Upper lobe of left lung (tissue), 6 donors: ENCODE data around the gene EFNA2. TPM values are rescaled to one million over a fixed set of nuclear protein-coding genes. Genes with fewer than 3 reads are reported as not detected.
A peak's percentile ranks its signal among the peaks of the same experiment; 100 is the strongest.

Source experiments
- ATAC-seq, 2 donors: fragments of 200-7000 bp; cut with Tn5 transposase; one replicate each; pipeline ENCODE4 v1.9.1; 2022; ENCODE audit warnings: mild to moderate bottlenecking in 2 of 2, moderate library complexity in 2 of 2; ENCODE audit not compliant: low FRiP score in 2 of 2
- DNase-seq, 2 donors: peaks; one replicate each; pipeline ENCODE4 v3.0.0-alpha.2; 2019 to 2020
- H3K27ac ChIP-seq, 4 donors: fragments of 200-600 bp; sonication (generic); one replicate each; pipeline ENCODE4 v1.5.1; 2016 to 2019
- H3K27me3 ChIP-seq, 4 donors: fragments of 200-600 bp; sonication (generic); one replicate each; pipeline ENCODE4 v1.5.1; 2017 to 2019
- H3K36me3 ChIP-seq, 4 donors: fragments of 200-600 bp; sonication (generic); one replicate each; pipeline ENCODE4 v1.5.1; 2016 to 2019
- H3K4me1 ChIP-seq, 4 donors: fragments of 200-600 bp; sonication (generic); one replicate each; pipeline ENCODE4 v1.5.1; 2018 to 2019
- H3K4me3 ChIP-seq, 4 donors: fragments of 200-600 bp; sonication (generic); one replicate each; pipeline ENCODE4 v1.5.1; 2017 to 2019; ENCODE audit warnings: mild to moderate bottlenecking in 2 of 4, moderate library complexity in 1 of 4
- H3K9me3 ChIP-seq, 4 donors: fragments of 200-600 bp; sonication (generic); one replicate each; pipeline ENCODE4 v1.5.1; 2018 to 2019
- CTCF ChIP-seq, 6 experiments: fragments of 450-650 bp in 4 of 6; fragments of 200-600 bp in 2 of 6; sonication (generic) in 2 of 6; IDR thresholded peaks; one replicate each; pipeline ENCODE4 v1.5.1; 2016 to 2019; ENCODE audit warnings: antibody characterized with exemption in 6 of 6
- EP300 ChIP-seq, 4 donors: sonication (generic); formaldehyde crosslinking; IDR thresholded peaks; one replicate each; pipeline ENCODE4 v1.5.1; 2017; ENCODE audit warnings: antibody characterized with exemption in 4 of 4, control low read depth in 2 of 4
- POLR2A ChIP-seq, 4 donors: fragments of 450-650 bp; IDR thresholded peaks; one replicate each; pipeline ENCODE4 v1.5.1; 2016 to 2017; ENCODE audit warnings: antibody characterized with exemption in 4 of 4, mild to moderate bottlenecking in 2 of 4
- POLR2AphosphoS5 ChIP-seq, 2 donors: sonication (generic); formaldehyde crosslinking; IDR thresholded peaks; one replicate each; pipeline ENCODE4 v1.5.1; 2017; ENCODE audit warnings: antibody characterized with exemption in 2 of 2
- WGBS, 2 donors: methylation state at CpG; one replicate each; pipeline ENCODE4 v1.1.5; 2017 to 2018; 5-methylcytosine and 5-hydroxymethylcytosine counted together
- total RNA-seq, 6 donors: library from RNA; depleted of rRNA in 4 of 6; stranded (reverse); fragments of >200 nt in 4 of 6; gene quantifications; one replicate each; pipeline versions ENCODE4 v1.1.0 to v1.2.1, GENCODE V29; 2016 to 2021
- donor health status: DM: no; HTN: no; CAD: no; lungs with moderate emphysema.
- donor health status: DM: no; HTN: yes; CAD: no; lungs with severe emphysema.

The EFNA2 gene
- total RNA-seq, 6 donors from 2014 or later, result not detected

DNA sequence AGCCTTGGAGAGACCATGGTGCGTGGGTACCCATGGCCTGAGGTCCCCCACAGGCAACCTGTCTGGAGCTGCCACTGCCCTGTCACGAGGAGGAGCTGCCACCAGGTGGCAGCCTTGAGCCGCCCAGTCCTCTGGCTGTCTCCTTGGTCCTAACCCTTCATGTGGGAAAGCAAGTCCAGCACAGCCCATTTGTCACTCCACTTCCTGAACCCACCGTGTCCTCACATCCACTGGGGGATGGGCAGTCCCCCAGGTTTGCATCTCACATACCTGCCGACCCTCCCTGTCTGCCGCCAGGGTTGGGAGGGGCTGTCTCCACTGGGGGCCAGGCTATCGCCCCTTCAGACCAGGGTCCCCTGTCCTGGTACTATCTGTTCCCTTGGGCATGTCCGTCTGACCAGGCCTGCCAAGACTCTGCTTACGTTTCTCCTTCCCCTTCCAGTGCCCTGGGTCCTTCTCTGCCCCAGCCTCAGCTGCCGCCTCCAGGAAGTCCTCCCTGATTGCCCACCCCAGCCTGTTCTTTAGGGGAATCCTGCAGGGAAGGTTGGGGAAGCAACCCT, 5.8 kb upstream of the EFNA2 start:
- Histone ChIP-seq H3K9me3 (no peaks in the 10 kb centered on the region), H3K4me3 (no peak overlapping the region), H3K4me1 (peaks cover 13 to 21% (median 14%) of the 10 kb centered on the region in 4 donors), H3K27ac (no peak overlapping the region), H3K36me3 (peaks cover 5 to 20% (median 13%) of the 10 kb centered on the region in 4 donors), H3K27me3 (peaks cover 0 to 18% (median 4%) of the 10 kb centered on the region in 4 donors)
- 38 to 48% methylated on average over 7 to 9 of the region's 10 CpGs for WGBS, 2 donors
- DNase-seq (peak; percentile 83 to 94), ATAC-seq (peak; percentile 61)
- TF ChIP-seq CTCF (IDR thresholded peaks at IDR 0.05), result peak; percentile 89 to 94 (median 90)
- no peak for TF ChIP-seq EP300 (IDR thresholded peaks at IDR 0.05)
- peak in 1 of 4 donors; percentile 12 for TF ChIP-seq POLR2A (IDR thresholded peaks at IDR 0.05)
- TF ChIP-seq POLR2AphosphoS5 (IDR thresholded peaks at IDR 0.05), result no peak

DNA sequence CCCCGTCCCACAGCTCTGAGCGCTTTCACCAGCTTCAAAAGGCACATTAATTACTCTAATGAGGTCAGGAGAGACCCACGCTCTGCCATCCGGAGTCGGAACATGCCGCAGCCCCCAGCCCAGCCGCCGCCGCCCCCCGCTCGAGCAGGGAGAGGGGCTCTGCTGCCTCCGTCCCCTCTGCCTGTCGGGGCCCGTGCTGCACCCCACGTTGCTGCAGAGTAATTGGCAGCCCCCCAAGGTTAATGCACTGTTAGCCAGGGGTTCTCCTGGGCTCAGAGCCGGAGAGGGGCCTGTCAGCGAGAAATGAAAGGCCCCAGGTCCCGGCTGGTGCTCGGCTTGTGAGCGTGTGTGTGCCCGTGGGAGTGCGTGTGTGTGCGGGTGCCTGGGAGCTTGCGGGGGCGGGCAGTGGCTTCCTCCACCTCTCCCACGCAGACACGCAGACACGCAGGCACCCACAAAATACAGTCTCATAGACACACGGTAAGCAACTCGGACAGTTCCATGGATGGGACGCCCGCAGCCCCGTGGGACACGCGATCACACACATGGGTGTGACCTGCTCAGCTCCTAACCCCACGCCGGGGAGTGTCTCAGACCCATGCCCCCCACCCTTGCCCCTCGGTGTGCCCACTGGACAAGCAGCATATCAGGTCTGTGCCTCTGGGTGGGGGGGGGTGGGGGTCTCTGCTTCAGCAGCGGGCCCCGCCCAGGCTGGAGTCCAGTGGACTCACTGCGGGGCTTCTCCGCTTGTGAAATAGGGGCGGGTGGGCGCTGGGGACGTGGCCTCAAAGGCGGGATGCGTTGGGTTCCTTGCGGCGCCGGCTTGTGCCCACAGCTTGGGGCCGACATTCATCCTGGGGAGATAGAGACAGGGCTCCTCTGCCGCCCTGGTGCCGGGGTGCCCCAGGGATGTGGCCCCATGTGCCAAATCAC, 4.8 kb upstream of the EFNA2 start:
- Histone ChIP-seq H3K9me3 (no peaks in the 10 kb centered on the region), H3K4me1 (peaks cover 10 to 19% (median 11%) of the 10 kb centered on the region in 4 donors), H3K27ac (no peak overlapping the region), H3K27me3 (peaks cover 0 to 26% (median 12%) of the 10 kb centered on the region in 4 donors), H3K4me3 (no peak overlapping the region), H3K36me3 (peaks cover 5 to 17% (median 9%) of the 10 kb centered on the region in 4 donors)
- peak in 1 of 2 donors; percentile 87 for DNase-seq
- WGBS, 2 donors, result 93 to 98% methylated on average over 10 to 45 of the region's 53 CpGs
- no peak for ATAC-seq
- TF ChIP-seq EP300 (IDR thresholded peaks at IDR 0.05) (no peak), POLR2A (IDR thresholded peaks at IDR 0.05) (no peak), CTCF (IDR thresholded peaks at IDR 0.05) (no peak), POLR2AphosphoS5 (IDR thresholded peaks at IDR 0.05) (no peak)

DNA sequence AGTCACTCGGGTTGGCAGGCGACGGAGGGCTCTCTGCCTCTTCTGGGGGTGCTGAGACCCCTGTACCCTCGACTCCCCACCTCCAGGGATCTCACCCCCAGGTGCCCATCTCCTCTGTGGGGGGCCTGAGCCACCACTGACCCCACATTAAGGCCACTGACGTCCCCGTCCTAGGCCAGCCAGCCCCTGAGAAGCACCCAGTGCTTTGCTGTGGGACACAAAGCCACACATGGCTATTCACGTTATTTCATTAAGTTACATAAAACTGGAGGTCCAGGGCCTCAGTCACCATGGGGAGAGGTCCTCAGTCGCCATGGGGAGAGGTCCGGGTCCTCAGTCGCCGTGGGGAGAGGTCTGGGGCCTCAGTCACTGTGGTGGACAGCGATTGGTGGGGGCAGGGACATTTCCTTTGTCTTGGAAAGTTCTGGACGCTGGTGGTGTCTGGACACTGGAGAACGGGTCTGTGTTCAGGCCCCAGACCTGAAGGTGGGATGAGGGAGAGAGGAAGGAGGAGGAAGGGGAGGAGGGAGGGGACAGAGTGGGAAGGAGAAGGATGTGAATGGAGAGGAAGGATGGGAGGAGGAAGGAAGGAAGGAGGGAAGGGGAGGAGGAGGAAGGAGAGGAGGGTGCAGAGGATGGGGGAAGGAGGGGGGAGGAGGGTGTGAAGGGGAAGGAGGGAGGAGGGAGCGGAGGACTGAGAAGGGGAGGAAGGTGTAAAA, 3.9 kb upstream of the EFNA2 start:
- ATAC-seq (no peak), DNase-seq (no peak)
- peaks cover 2 to 19% (median 8%) of the 10 kb centered on the region in 4 donors for H3K4me1 ChIP-seq
- peaks cover 5 to 17% (median 9%) of the 10 kb centered on the region in 4 donors for H3K36me3 ChIP-seq
- no peak for TF ChIP-seq EP300 (IDR thresholded peaks at IDR 0.05)
- no peak for TF ChIP-seq POLR2AphosphoS5 (IDR thresholded peaks at IDR 0.05)
- TF ChIP-seq POLR2A (IDR thresholded peaks at IDR 0.05), result no peak
- 64 to 69% methylated on average over 12 to 14 of the region's 15 CpGs for WGBS, 2 donors
- H3K27ac ChIP-seq, result no peak overlapping the region
- H3K9me3 ChIP-seq, result no peaks in the 10 kb centered on the region
- peaks cover 0 to 34% (median 14%) of the 10 kb centered on the region in 4 donors for H3K27me3 ChIP-seq
- H3K4me3 ChIP-seq, result no peak overlapping the region

DNA sequence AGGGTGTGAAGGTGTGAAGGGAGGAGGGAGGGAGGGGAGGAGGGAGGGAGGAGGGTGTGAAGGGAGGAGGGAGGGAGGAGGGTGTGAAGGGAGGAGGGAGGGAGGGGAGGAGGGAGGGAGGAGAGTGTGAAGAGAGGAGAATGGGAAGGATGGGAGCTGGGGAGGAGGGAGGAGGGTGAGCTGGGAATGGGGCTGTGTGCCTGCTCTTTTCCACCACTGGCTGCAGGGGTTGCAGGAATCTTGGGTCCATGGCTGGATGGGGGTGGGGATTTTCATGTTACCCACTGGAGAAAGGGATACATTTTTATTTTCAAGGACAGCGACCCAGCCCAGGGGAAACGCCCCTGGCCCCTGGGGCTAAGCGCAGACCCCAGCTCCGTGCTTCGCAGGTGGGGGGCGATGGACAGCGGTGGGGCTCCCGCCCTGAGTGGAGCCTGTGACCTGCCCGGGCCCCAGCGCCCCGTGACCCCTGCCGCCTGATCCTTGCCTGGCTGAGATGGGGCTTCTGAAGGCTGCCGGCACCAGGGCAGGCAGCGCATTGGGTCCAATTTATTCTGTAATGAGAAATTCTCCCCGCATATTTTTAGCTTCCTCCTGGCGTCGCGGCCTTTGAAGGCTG, 3.0 kb upstream of the EFNA2 start:
- ATAC-seq (no peak), DNase-seq (peak in 1 of 2 donors; percentile 68)
- Histone ChIP-seq H3K36me3 (peaks cover 5 to 14% (median 9%) of the 10 kb centered on the region in 4 donors), H3K4me3 (no peak overlapping the region), H3K9me3 (no peaks in the 10 kb centered on the region), H3K27ac (no peak overlapping the region), H3K27me3 (peaks cover 0 to 44% (median 19%) of the 10 kb centered on the region in 4 donors), H3K4me1 (peaks cover 3 to 22% (median 12%) of the 10 kb centered on the region in 4 donors)
- 77 to 80% methylated on average over 10 to 18 of the region's 18 CpGs for WGBS, 2 donors
- TF ChIP-seq POLR2A (IDR thresholded peaks at IDR 0.05) (no peak), CTCF (IDR thresholded peaks at IDR 0.05) (no peak), POLR2AphosphoS5 (IDR thresholded peaks at IDR 0.05) (no peak), EP300 (IDR thresholded peaks at IDR 0.05) (no peak)
